Activated naive CD4-positive, alpha-beta T cell treated with anti-CD3 and anti-CD28 coated beads, Interleukin-2, amount 10 ng/mL, durations not matched to agents 7 days and 5 days (primary cell): ENCODE measurements around the gene TBATA.

Source experiments
- CTCF ChIA-PET: fragments of 350-600 bp; sonication (Branson Sonifier 250); formaldehyde crosslinking; loops from one replicate; lab custom pipeline; 2021; ENCODE audit warnings: antibody characterized with exemption; lab: Charles Lee
- DNase-seq: peaks from one replicate; pipeline ENCODE4 v3.0.0-alpha.2; 2020
- H3K27ac Mint-ChIP-seq: one replicate; pipeline ENCODE4 v1.8.0; 2021; ENCODE audit warnings: mild to moderate bottlenecking, moderate library complexity, mixed read lengths
- H3K27me3 Mint-ChIP-seq: one replicate; pipeline ENCODE4 v1.8.0; 2021; ENCODE audit warnings: mild to moderate bottlenecking, mixed read lengths
- H3K36me3 Mint-ChIP-seq: one replicate; pipeline ENCODE4 v1.8.0; 2021; ENCODE audit warnings: mixed read lengths
- H3K4me1 Mint-ChIP-seq: one replicate; pipeline ENCODE4 v1.8.0; 2021; ENCODE audit warnings: mixed read lengths
- H3K4me3 Mint-ChIP-seq: one replicate; pipeline ENCODE4 v1.8.0; 2021; ENCODE audit warnings: mild to moderate bottlenecking, moderate library complexity, mixed read lengths
- H3K9me3 Mint-ChIP-seq: one replicate; pipeline ENCODE4 v1.8.0; 2021; ENCODE audit warnings: mixed read lengths

Gene TBATA

GRCh38 chr10:70726909-70727495, 58.2 kb downstream of the TBATA start:
- Mint-ChIP-seq H3K4me3 (no peak overlapping the region), H3K36me3 (no peaks in the 10 kb centered on the region), H3K27ac (no peak overlapping the region), H3K4me1 (no peaks in the 10 kb centered on the region), H3K9me3 (no peaks in the 10 kb centered on the region), H3K27me3 (peaks cover 5% of the 10 kb centered on the region)
- DNase-seq, result no peak
- CTCF ChIA-PET, result no interaction called here

- DNase-seq, result no peak
- Mint-ChIP-seq H3K9me3 (no peaks in the 10 kb centered on the region), H3K27me3 (peaks cover 5% of the 10 kb centered on the region), H3K4me3 (no peak overlapping the region), H3K27ac (no peak overlapping the region), H3K36me3 (no peaks in the 10 kb centered on the region), H3K4me1 (no peaks in the 10 kb centered on the region)
- CTCF ChIA-PET, result no interaction called here
Observed at GRCh38 chr10:70723771-70724170, 61.4 kb downstream of the TBATA start.

GRCh38 chr10:70722820-70723424, 62.3 kb downstream of the TBATA start:
- Mint-ChIP-seq H3K4me1 (no peaks in the 10 kb centered on the region), H3K4me3 (no peak overlapping the region), H3K9me3 (no peaks in the 10 kb centered on the region), H3K36me3 (no peaks in the 10 kb centered on the region), H3K27me3 (peaks cover 5% of the 10 kb centered on the region), H3K27ac (no peak overlapping the region)
- no peak for DNase-seq
- CTCF ChIA-PET, result no interaction called here
